Measurements from ENCODE around the gene RXFP2. TPM values are rescaled to one million over a fixed set of nuclear protein-coding genes. Genes with fewer than 3 reads are reported as not detected.

RXFP2 gene
- total and polyA plus RNA-seq, 2 donors from 2014 or later: 0.09 TPM; not detected in 1

DNA sequence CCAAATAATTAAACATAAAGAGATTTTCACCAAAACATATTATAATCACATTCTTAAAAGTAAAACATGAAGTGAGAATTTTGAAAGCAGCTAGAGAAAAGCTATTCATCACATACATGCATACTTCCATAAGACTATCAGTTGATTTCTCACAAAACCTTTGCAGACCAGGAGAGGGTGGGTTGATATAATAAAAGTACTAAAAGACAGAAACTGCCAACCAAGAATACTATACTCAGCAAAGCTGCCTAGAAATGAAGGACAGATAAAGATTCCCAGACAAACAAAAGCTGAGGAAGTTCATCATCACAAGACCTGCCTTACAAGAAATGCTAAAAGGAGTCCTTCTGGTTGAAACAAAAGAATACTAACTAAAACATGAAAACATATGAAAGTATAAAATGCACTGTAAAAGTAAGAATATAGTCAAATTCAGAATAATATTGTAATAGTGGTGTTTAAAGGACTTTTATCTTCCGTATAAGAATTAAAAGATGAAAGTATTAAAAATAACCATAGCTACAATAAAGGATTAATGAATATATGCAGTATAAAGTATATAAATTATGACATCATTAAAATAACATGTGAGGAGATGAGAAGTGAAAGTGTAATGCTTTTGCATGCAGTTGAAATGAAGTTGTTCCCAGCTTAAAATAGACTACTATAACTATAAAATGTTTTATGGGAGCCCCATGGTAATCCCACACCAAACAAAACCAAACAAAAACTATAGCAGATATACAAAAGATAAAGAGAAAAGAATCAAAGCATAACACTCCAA, 76.2 kb downstream of the RXFP2 start:
- DNase-seq: no peak
- peaks cover 0 to 17% (median 0%) of the 10 kb centered on the region in 3 donors for H3K9me3 ChIP-seq (ENCODE audit: control insufficient read depth in 2 of 3, insufficient read depth in 1 of 3, low read length in 3 of 3)
- no peaks in the 10 kb centered on the region for H3K27me3 ChIP-seq (ENCODE audit: control insufficient read depth, insufficient read depth, low read length)
- H3K4me1 ChIP-seq (ENCODE audit: control insufficient read depth in 2 of 3, insufficient read depth in 2 of 3, low read depth in 1 of 3, low read length in 3 of 3): no peaks in the 10 kb centered on the region
- TF ChIP-seq, protein P1, sequence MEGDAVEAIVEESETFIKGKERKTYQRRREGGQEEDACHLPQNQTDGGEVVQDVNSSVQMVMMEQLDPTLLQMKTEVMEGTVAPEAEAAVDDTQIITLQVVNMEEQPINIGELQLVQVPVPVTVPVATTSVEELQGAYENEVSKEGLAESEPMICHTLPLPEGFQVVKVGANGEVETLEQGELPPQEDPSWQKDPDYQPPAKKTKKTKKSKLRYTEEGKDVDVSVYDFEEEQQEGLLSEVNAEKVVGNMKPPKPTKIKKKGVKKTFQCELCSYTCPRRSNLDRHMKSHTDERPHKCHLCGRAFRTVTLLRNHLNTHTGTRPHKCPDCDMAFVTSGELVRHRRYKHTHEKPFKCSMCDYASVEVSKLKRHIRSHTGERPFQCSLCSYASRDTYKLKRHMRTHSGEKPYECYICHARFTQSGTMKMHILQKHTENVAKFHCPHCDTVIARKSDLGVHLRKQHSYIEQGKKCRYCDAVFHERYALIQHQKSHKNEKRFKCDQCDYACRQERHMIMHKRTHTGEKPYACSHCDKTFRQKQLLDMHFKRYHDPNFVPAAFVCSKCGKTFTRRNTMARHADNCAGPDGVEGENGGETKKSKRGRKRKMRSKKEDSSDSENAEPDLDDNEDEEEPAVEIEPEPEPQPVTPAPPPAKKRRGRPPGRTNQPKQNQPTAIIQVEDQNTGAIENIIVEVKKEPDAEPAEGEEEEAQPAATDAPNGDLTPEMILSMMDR (IDR thresholded peaks at IDR 0.05; ENCODE audit: borderline replicate concordance, extremely low read depth, insufficient read depth): no peak
- H3K27ac ChIP-seq (ENCODE audit: low read depth in 2 of 2, low read length in 2 of 2): no peak overlapping the region
- H3K9ac ChIP-seq (ENCODE audit: low read length in 3 of 3): no peak overlapping the region
- H3K4me3 ChIP-seq (ENCODE audit: low read length in 3 of 3): no peak overlapping the region
- H3K36me3 ChIP-seq (ENCODE audit: control insufficient read depth in 2 of 3, insufficient read depth in 3 of 3, low read length in 3 of 3): no peaks in the 10 kb centered on the region
- no peak for FAIRE-seq
- intact Hi-C loops (cut with DNase I): no loop called here

DNA sequence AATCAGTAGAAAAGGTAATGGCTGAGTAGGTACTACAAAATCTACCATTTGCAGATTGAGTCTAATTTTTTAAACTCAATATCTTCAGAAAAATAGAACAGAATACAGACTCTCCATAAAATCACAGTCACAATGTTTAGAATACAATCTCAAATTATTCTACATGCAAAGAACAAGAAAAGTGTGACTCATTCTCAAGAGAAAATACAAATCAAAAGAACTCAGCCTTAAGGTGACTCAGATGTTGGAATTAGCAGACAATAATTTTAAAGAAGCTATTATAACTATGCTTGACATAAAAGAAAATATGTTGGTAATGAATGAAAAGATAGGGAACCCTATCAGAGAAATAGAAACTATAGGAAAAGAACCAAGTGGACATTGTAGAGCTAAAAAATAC, 78.9 kb downstream of the RXFP2 start:
- Histone ChIP-seq H3K4me3 (ENCODE audit: low read length in 3 of 3) (no peak overlapping the region), H3K4me1 (ENCODE audit: control insufficient read depth in 2 of 3, insufficient read depth in 2 of 3, low read depth in 1 of 3, low read length in 3 of 3) (no peaks in the 10 kb centered on the region), H3K27ac (ENCODE audit: low read depth in 2 of 2, low read length in 2 of 2) (no peak overlapping the region), H3K36me3 (ENCODE audit: control insufficient read depth in 2 of 3, insufficient read depth in 3 of 3, low read length in 3 of 3) (no peaks in the 10 kb centered on the region), H3K9me3 (ENCODE audit: control insufficient read depth in 2 of 3, insufficient read depth in 1 of 3, low read length in 3 of 3) (peaks cover 0 to 17% (median 0%) of the 10 kb centered on the region in 3 donors), H3K9ac (ENCODE audit: low read length in 3 of 3) (no peak overlapping the region), H3K27me3 (ENCODE audit: control insufficient read depth, insufficient read depth, low read length) (no peaks in the 10 kb centered on the region)
- TF ChIP-seq, protein P1 (IDR thresholded peaks at IDR 0.05; ENCODE audit: borderline replicate concordance, extremely low read depth, insufficient read depth): no peak
- FAIRE-seq (no peak), DNase-seq (no peak)
- intact Hi-C loops (cut with DNase I): no loop called here

DNA sequence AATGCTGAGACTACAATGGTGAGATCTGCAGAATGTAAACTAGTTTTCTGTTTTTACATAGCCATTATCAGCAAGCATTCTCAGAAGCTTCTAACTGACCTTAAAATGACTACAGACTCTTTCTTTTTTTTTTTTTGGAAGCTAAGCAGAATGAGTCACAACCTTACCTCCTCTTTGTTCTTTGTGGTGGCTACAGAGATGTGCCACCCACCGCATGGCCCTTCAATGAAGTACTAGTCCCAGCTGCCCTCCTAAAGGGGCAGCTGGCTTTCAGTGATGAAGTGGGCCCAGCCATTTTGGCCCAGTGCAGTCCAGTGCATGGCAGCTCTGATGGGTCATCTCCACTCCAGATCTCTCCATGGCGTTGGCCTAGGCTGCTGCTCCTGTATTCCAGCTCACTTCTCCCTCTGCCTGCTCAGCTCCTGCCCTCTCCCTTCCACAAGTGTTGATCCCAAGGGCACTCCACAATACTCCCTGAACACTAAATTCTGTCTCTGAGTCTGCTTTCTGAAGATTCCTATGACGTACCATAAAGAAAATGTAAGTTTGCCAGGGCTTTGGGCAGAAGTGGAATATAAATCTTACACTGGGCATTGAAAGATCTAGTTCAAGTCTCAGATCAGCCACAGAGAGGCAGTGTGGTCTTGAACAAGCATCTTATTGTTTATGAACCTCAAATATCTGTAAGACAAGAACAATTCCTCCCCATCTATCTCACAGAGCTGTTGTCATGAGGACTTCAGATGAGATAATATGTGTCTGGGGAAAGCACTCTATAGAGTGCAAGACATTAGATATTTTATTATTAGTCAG, 85.6 kb downstream of the RXFP2 start:
- TF ChIP-seq, protein P1 (IDR thresholded peaks at IDR 0.05; ENCODE audit: borderline replicate concordance, extremely low read depth, insufficient read depth): no peak
- FAIRE-seq: no peak

More for the DNA sequence above, 85.6 kb downstream of the RXFP2 start:
- intact Hi-C loops (cut with DNase I): no loop called here
- peak in 1 of 5 donors; percentile 9 for DNase-seq
- Histone ChIP-seq H3K36me3 (ENCODE audit: control insufficient read depth in 2 of 3, insufficient read depth in 3 of 3, low read length in 3 of 3) (no peaks in the 10 kb centered on the region), H3K9ac (ENCODE audit: low read length in 3 of 3) (no peak overlapping the region), H3K9me3 (ENCODE audit: control insufficient read depth in 2 of 3, insufficient read depth in 1 of 3, low read length in 3 of 3) (no peaks in the 10 kb centered on the region), H3K4me3 (ENCODE audit: low read length in 3 of 3) (no peak overlapping the region), H3K27me3 (ENCODE audit: control insufficient read depth, insufficient read depth, low read length) (no peaks in the 10 kb centered on the region), H3K4me1 (ENCODE audit: control insufficient read depth in 2 of 3, insufficient read depth in 2 of 3, low read depth in 1 of 3, low read length in 3 of 3) (no peaks in the 10 kb centered on the region), H3K27ac (ENCODE audit: low read depth in 2 of 2, low read length in 2 of 2) (no peak overlapping the region)

Measured in kidney (tissue), 14 donors.